Sigmoid colon (tissue), 3 donors: Measurements from ENCODE around the gene TNIK.

Source experiments
- POLR2A ChIP-seq, 2 donors: fragments of 450-650 bp; IDR thresholded peaks; one replicate each; pipeline ENCODE4 v1.6.1; 2016; ENCODE audit warnings: antibody characterized with exemption in 2 of 2, mild to moderate bottlenecking in 2 of 2, moderate library complexity in 2 of 2
- TF ChIP-seq, protein P1 (sequence below), 4 experiments: fragments of 450-650 bp in 3 of 4; fragments of 200-600 bp in 1 of 4; IDR thresholded peaks; one replicate each; pipeline ENCODE4 v1.5.1; 2016 to 2019; ENCODE audit warnings: antibody characterized with exemption in 4 of 4, mild to moderate bottlenecking in 3 of 4, moderate library complexity in 2 of 4

DNA sequence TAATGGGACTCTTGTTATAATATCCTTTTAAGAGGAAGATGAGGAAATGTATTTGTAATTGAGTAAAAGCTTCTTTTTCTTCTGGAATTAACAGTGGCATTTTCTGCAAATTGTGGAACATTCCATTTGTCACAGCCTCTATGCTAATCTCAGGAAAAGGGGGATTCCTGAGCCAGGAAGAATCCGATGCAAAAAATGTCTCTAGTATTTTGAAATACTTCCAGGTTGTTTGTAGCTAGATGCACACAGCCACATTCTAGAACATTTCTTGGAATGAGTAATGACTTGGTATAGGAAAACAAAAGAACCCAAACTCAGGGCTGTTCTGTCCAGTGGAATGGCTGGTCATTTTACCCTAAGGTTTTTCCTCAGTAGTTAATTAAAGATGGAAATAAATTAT is 335.2 kb downstream of the TNIK start:
- TF ChIP-seq, protein P1, sequence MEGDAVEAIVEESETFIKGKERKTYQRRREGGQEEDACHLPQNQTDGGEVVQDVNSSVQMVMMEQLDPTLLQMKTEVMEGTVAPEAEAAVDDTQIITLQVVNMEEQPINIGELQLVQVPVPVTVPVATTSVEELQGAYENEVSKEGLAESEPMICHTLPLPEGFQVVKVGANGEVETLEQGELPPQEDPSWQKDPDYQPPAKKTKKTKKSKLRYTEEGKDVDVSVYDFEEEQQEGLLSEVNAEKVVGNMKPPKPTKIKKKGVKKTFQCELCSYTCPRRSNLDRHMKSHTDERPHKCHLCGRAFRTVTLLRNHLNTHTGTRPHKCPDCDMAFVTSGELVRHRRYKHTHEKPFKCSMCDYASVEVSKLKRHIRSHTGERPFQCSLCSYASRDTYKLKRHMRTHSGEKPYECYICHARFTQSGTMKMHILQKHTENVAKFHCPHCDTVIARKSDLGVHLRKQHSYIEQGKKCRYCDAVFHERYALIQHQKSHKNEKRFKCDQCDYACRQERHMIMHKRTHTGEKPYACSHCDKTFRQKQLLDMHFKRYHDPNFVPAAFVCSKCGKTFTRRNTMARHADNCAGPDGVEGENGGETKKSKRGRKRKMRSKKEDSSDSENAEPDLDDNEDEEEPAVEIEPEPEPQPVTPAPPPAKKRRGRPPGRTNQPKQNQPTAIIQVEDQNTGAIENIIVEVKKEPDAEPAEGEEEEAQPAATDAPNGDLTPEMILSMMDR (IDR thresholded peaks at IDR 0.05), result no peak
- no peak for TF ChIP-seq POLR2A (IDR thresholded peaks at IDR 0.05)
